ENCODE results near the gene TARM1.

GRCh38 chr19:54123682-54124081, 42.5 kb upstream of the TARM1 start:
- TF ChIP-seq CTCF (IDR thresholded peaks at IDR 0.05) (no peak), POLR2AphosphoS5 (IDR thresholded peaks at IDR 0.05; ENCODE audit: insufficient read depth in 1 of 2, low read depth in 1 of 2) (no peak)

Data from vagina (tissue), 2 donors.